NK-92 treated with Interleukin-12 subunit alpha and Interleukin-12 subunit beta, amount 100 ng/mL, for 24 hours (cell line): Measurements from ENCODE around the gene TMED9.
A peak's percentile ranks its signal among the peaks of the same experiment; 100 is the strongest.

ENCODE experiments used
- DNase-seq: peaks from one replicate; lab custom pipeline; 2025; lab: John Stamatoyannopoulos, UW

TMED9 gene

GRCh38 chr5:177578316-177578715 is 13.7 kb upstream of the TMED9 start:
- DNase-seq, result no peak

DNA sequence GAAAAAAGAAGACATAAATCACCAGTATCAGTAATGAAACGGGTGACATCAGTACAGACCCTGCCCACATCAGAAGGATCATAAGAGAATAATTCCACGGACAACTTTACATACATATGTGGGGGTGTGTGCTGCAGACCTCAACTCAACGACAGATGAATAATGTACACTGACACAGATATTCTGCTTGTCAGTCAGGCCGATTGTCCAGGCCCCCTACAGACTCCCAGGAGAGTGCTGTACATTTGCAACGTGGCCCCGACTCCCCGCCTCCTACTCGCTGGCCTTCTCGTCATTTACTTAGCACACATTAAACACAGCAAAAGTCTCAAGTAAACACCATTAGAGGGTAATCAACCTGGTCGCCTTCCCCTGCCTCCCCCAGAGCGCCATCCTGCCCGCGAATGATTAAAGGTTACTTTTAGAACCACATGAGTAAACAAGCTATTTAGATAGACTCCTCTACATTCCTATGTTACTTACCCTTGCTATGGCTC is 3.5 kb upstream of the TMED9 start:
- no peak for DNase-seq

DNA sequence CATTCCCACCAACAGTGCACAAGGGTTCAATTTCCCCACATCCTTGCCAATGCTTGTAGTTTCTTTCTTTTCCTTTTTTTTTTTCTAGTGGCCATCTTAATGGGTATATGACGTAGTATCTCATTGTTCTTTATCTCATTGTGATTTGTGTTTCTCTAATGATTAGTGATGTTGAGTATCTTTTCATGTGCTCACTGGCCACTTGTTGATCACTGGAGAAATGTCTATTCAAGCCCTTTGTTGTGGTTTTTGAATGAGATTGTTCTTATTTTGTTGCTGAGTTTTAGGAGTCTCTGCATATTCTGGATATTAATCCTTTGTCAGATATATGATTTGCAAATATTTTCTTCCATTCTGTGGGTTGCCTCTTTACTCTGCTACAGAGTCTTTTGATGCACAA is 1.6 kb upstream of the TMED9 start:
- DNase-seq, result no peak

DNA sequence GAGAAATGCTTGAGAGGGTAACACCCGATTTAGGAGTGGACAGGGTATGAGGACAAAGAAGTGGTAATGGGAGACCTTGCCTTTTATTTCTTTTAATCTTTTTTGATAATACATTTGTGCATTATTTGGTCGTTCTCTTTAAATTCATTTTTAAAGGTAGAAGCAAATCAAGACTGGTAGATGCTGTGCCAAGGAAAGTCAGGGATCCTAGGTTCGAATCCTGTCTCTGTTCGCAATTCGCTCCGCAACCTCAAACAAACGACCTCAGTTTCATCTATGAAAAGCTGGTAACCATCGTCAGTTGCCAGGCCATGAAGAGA is 353 bp upstream of the TMED9 start:
- no peak for DNase-seq

DNA sequence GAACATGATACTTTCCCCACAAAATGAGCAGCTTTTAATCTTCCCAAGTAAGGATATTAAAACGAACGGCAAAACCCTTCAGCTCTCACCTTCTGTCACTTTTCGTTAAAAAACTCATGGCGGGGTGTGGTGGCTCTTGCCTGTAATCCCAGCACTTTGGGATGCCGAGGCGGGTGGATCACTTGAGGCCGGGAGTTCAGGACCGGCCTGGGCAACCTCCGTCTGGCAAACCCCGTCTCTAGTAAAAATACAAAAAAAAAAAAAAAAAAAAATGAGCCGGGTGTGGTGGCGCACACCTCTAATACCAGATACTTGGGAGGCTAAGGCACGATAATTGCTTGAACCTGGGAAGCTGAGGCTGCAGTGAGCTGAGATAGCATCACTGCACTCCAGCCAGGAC is 902 bp downstream of the TMED9 start:
- no peak for DNase-seq

DNA sequence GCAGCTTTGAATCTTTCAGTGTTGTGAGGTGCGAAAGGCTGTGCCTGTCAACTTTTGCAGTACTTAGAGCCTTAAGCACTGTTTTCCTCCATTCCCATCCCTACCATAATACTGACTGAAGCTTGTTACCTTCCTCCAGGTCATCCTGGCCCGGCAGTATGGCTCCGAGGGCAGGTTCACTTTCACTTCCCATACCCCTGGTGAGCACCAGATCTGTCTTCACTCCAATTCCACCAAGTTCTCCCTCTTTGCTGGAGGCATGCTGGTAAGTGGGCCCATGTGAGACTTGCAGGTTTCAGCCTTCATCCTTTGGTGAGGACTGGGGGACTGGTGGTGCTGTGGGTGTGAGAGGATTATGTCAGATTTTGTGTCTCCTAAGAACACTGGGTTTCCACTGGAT is 1.5 kb downstream of the TMED9 start:
- DNase-seq, result no peak

- DNase-seq, result no peak
Observed at GRCh38 chr5:177594071-177594470, 2.1 kb downstream of the TMED9 start.

DNA sequence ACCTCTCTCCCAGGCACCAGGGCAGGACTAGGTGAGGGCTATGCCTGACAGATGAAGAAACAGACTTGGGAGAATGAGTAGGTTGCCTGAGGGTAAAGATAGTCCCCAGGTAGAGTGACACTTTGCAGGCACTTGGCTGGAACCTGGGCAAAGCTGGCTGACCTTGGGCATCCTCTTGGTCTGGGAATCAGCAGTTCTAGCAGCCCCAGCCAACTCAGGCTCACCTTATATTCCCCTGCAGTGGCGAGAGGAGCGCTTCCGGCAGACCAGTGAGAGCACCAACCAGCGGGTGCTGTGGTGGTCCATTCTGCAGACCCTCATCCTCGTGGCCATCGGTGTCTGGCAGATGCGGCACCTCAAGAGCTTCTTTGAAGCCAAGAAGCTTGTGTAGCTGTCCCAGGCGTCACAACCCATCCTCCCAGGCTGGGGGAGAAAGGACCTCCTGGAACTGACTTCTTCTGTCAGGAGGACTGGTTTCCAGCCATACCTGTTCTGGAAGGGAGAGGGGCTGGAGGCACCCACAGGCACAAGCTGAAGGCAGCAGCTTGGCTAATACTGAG is 3.1 kb downstream of the TMED9 start:
- DNase-seq, result no peak

DNA sequence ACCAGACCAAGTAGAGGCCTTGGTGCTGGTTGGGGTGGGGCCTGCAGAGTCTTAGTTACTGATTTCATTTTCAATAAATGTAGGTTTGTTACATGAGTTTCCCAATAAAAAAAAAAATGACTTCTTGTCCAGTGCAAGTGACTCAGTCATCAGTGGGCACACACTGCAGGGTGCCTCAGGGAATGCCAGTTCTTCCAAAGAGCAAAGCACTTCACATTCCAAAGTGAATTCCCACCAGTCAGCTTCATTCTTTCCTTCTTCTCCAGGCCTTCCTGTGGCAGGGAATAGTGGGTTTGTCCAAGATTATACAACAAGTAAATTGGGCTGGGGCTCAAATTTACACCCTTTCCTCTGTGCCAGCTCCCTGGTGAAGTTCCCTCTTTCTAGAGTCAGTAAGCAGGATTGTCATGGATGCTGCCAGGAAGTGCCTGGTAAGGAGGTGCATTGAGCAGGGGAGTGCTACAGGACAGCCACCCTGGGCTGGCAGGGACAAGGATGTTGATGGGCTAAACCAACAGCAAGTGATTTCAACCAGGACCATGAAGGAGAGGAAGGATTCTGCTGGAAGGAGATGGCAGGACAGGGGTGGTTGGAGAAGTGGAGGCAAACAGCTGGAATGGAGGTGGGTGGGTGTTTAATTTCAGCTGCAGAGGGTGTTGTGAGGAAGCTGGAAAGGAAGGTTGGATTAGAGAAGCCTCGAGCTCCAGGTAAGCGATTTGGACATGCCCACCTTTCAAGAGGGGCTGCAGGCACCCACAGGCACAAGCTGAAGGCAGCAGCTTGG is 4.2 kb downstream of the TMED9 start:
- DNase-seq, result no peak

DNA sequence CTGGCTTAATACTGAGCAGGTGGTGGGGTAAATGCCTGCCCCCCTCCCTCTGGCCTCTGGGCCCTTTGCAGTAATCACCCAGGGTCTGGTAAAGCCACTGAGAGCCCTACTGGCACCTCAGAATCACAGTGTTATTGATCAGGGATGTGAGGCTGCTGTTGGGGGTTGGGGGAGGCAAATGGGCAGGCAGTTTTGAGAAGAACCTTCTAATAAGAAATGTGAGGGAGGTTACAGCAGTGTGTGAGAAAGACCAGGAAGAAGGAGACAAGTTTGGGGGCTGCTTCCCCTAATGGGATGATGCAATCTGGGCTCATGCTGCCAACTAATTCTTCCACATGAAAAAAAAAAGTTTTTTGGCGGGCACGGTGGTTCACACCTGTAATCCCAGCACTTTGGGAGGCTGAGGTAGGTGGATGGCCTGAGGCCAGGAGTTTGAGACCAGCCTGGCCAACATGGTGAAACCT is 4.8 kb downstream of the TMED9 start:
- DNase-seq, result no peak

DNA sequence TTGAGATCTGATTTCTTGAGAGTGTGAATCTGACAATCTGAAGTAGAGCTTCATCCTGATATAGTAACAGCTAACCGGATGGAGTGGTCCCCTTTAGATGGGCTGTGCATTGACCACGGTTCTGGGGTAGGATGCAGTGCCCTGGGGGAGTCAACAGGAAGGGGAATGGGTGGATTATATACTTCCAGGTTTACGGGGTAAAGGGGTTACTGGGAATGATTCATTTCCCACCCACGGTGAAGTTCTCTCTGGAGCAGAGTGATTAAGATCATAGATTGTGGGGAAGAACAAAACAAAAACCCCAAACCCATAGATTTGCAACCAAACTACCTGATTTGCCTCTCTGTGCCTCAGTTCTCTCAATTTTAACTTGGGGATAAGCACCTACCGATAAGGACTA is 6.5 kb downstream of the TMED9 start:
- DNase-seq, result no peak

GRCh38 chr5:177599731-177600507 is 7.9 kb downstream of the TMED9 start, which contains the start of gene B4GALT7:
Gene B4GALT7, plus strand, starts transcription at chr5:177600132. Its CDS starts 79 bp downstream, at chr5:177600211.
- peak; percentile 69 for DNase-seq

GRCh38 chr5:177600508-177601018 is 8.6 kb downstream of the TMED9 start:
- DNase-seq, result no peak

GRCh38 chr5:177601126-177601525 is 9.1 kb downstream of the TMED9 start:
- no peak for DNase-seq

DNA sequence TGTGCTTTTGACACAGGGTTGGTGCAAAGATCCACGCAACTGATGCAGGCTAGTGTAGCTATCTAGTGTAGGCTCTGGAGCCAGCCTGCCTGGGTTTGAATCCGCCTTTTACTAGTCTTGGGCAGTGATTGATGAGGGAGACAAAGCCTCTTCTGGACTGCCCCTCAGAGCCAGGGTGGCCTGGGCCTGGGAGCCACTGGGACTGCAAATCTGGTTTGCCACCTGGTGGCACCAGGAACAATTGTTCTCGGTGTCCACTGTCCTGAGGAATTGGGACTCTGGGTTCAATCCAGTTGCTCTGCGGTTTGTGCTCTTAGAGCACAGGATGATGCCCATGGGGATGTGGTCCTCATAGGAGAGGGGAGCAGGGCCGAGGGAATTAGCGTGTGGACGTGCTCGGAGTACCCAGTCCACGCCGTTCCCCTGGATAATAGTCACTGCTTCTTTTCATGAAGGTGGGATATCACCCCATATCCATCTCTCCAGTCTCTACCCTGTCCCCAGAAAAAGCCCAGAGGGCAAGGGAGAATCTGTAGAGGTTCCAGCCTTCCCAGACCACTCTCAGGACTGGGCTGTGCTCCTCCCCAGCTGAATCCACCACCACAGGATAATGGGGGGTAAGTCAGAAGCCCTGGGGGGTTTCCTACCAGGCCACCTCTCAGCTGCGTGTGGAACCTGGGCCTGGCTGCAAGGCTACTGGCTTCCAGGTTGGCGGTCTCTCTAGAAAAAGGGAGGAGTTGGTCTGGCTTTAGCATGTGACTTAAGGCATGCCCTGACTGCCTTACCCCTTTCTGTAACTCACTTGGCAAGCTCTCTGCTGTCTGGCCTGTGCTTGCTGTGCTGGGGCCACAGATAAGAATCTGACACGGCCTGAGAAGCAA is 9.8 kb downstream of the TMED9 start:
- DNase-seq, result no peak

- DNase-seq, result no peak
Observed at GRCh38 chr5:177602458-177602830, 10.4 kb downstream of the TMED9 start.

- DNase-seq, result no peak
Observed at GRCh38 chr5:177603631-177604030, 11.6 kb downstream of the TMED9 start.

DNA sequence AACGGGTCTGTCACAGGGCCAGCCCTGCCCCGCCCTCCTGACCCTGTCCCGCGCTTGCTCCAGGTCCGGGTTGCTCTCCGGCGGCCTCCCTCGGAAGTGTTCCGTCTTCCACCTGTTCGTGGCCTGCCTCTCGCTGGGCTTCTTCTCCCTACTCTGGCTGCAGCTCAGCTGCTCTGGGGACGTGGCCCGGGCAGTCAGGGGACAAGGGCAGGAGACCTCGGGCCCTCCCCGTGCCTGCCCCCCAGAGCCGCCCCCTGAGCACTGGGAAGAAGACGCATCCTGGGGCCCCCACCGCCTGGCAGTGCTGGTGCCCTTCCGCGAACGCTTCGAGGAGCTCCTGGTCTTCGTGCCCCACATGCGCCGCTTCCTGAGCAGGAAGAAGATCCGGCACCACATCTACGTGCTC is 12.1 kb downstream of the TMED9 start:
- DNase-seq, result no peak

GRCh38 chr5:177604656-177605055 is 12.7 kb downstream of the TMED9 start:
- no peak for DNase-seq

- DNase-seq, result no peak
Observed at GRCh38 chr5:177605078-177605477, 13.1 kb downstream of the TMED9 start.

- DNase-seq, result no peak
Observed at GRCh38 chr5:177605667-177606066, 13.7 kb downstream of the TMED9 start.
